Thoracic aorta (tissue), 2 donors: ENCODE results near the gene RTTN. TPM values are rescaled to one million over a fixed set of nuclear protein-coding genes. Genes with fewer than 3 reads are reported as not detected.

Experiments
- ATAC-seq: fragments of 150-250 bp; one replicate; pipeline ENCODE4 v1.8.0; 2017; ENCODE audit warnings: low read depth; ENCODE audit not compliant: insufficient number of reproducible peaks, low FRiP score
- DNase-seq: peaks from one replicate; pipeline ENCODE4 v3.0.0-alpha.2; 2020; ENCODE audit warnings: low spot score
- H3K27ac ChIP-seq, 2 donors: fragments of 200-600 bp; sonication (generic); 1 replicate in 1 of 2; 2 replicates in 1 of 2; pipeline ENCODE4 v1.5.1; 2016; ENCODE audit warnings: mild to moderate bottlenecking in 2 of 2, moderate library complexity in 2 of 2
- H3K27me3 ChIP-seq: fragments of 200-600 bp; sonication (generic); replicated peaks from 2 replicates; pipeline ENCODE4 v1.6.0; 2016; ENCODE audit warnings: mild to moderate bottlenecking; ENCODE audit not compliant: insufficient read depth
- H3K36me3 ChIP-seq: fragments of 200-600 bp; sonication (generic); one replicate; pipeline ENCODE4 v1.5.1; 2016
- H3K4me1 ChIP-seq, 2 donors: fragments of 200-600 bp; sonication (generic); 1 replicate in 1 of 2; 2 replicates in 1 of 2; pipeline versions ENCODE4 v1.5.1 to v1.6.0; 2016; ENCODE audit warnings: low read depth in 2 of 2, mild to moderate bottlenecking in 1 of 2; ENCODE audit not compliant: control insufficient read depth in 1 of 2
- H3K4me3 ChIP-seq: fragments of 200-600 bp; sonication (generic); 2 replicates; pipeline ENCODE4 v1.5.1; 2016; ENCODE audit warnings: mild to moderate bottlenecking
- H3K9me3 ChIP-seq: fragments of 200-600 bp; sonication (generic); 2 replicates; pipeline ENCODE4 v1.5.1; 2016
- total RNA-seq, 2 donors: library from RNA; depleted of rRNA; stranded (reverse); fragments of >200 nt; gene quantifications; one replicate each; pipeline versions ENCODE4 v1.1.0 to v1.2.3, GENCODE V29; 2016
- TF ChIP-seq, protein P1 (sequence below): fragments of 200-600 bp; sonication (generic); IDR thresholded peaks from one replicate; pipeline ENCODE4 v1.5.1; 2019; ENCODE audit warnings: antibody characterized with exemption

Gene RTTN
- total RNA-seq, 2 donors from 2014 or later: 13.1 to 20.7 TPM

- H3K27me3 ChIP-seq: no peaks in the 10 kb centered on the region
- TF ChIP-seq, protein P1, sequence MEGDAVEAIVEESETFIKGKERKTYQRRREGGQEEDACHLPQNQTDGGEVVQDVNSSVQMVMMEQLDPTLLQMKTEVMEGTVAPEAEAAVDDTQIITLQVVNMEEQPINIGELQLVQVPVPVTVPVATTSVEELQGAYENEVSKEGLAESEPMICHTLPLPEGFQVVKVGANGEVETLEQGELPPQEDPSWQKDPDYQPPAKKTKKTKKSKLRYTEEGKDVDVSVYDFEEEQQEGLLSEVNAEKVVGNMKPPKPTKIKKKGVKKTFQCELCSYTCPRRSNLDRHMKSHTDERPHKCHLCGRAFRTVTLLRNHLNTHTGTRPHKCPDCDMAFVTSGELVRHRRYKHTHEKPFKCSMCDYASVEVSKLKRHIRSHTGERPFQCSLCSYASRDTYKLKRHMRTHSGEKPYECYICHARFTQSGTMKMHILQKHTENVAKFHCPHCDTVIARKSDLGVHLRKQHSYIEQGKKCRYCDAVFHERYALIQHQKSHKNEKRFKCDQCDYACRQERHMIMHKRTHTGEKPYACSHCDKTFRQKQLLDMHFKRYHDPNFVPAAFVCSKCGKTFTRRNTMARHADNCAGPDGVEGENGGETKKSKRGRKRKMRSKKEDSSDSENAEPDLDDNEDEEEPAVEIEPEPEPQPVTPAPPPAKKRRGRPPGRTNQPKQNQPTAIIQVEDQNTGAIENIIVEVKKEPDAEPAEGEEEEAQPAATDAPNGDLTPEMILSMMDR: no peak
- H3K4me1 ChIP-seq: peaks cover 6 to 17% of the 10 kb centered on the region in 2 donors
- no peaks in the 10 kb centered on the region for H3K36me3 ChIP-seq
- H3K27ac ChIP-seq: no peak overlapping the region
- DNase-seq: no peak
- peaks cover 8% of the 10 kb centered on the region for H3K9me3 ChIP-seq
- no peak for ATAC-seq
- H3K4me3 ChIP-seq: no peak overlapping the region
Measured at GRCh38 chr18:69992776-69993175, 212.7 kb downstream of the RTTN start.

DNA sequence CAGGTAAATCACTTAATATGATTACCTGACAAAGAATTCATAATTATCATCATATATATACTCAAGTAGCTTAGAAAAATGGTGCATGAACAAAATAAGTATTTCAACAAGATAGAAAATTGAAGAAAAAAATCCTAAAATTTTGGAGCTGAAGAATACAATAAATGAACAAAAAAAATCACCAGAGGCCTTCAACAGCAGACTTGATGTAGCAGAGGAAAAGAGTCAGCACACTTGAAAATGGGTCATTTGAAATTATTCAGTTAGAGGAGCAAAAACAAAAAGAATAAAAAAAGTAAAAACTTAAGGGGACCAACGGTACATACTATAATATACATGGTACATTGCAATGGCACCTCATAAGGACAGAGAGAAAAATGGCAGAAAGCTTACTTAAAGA lies 217.6 kb downstream of the RTTN start:
- no peak overlapping the region for H3K27ac ChIP-seq
- no peak for ATAC-seq

GRCh38 chr18:69985239-69985638 lies 220.2 kb downstream of the RTTN start:
- ATAC-seq (no peak), DNase-seq (no peak)
- H3K27me3 ChIP-seq: no peaks in the 10 kb centered on the region
- peaks cover 0 to 5% of the 10 kb centered on the region in 2 donors for H3K4me1 ChIP-seq
- no peak overlapping the region for H3K4me3 ChIP-seq
- H3K36me3 ChIP-seq: no peaks in the 10 kb centered on the region
- H3K27ac ChIP-seq: no peak overlapping the region
- peaks cover 8% of the 10 kb centered on the region for H3K9me3 ChIP-seq
- TF ChIP-seq, protein P1: no peak

More for the DNA sequence above, 217.6 kb downstream of the RTTN start:
- Histone ChIP-seq H3K36me3 (no peaks in the 10 kb centered on the region), H3K27me3 (no peaks in the 10 kb centered on the region), H3K4me1 (no peaks in the 10 kb centered on the region), H3K9me3 (peaks cover 8% of the 10 kb centered on the region), H3K4me3 (no peak overlapping the region)
- no peak for DNase-seq
- TF ChIP-seq, protein P1: no peak

DNA sequence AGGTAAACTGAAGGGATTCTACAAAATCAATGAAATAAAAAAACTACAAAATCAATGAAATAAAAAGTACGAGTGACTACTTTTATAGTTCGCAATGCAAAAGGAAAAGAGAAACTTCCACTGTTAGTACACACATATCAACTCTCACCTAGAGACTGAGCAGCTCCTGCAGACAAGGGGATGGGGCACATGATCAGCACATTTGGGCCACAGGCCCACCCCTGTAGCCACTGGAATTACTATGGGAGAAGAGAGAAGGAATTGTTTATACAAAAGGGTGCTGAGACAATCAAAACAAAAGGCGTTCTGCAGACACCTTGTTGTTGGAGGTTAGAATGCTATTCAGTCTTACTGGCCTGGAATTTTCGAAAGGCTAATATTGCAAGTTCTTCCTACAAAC lies 223.1 kb downstream of the RTTN start:
- no peak for ATAC-seq
- Histone ChIP-seq H3K27me3 (no peaks in the 10 kb centered on the region), H3K4me1 (peaks cover 0 to 5% of the 10 kb centered on the region in 2 donors), H3K9me3 (peaks cover 3% of the 10 kb centered on the region), H3K36me3 (no peaks in the 10 kb centered on the region), H3K27ac (no peak overlapping the region), H3K4me3 (no peak overlapping the region)
- TF ChIP-seq, protein P1: no peak
- DNase-seq: no peak

DNA sequence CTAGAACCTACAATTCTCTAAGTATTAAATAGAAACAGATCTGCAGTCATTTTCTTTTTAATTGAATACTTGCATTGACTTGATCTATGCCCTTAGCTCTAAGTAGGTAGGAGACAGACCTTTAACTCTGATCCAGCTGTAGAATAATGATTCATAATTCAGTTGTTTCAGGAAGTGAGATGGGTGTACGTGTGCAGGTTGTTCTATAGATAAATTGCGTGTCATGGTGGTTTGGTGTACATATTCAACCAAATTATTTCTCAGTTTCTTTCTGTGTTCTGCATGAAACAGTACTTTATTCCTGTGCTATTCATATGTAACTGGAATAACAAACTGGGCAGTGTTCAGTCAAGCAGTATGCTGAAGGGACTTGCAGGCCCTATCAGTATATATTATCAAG lies 223.5 kb downstream of the RTTN start:
- Histone ChIP-seq H3K36me3 (peaks cover 3% of the 10 kb centered on the region), H3K27ac (no peak overlapping the region), H3K27me3 (no peaks in the 10 kb centered on the region), H3K9me3 (peaks cover 7% of the 10 kb centered on the region), H3K4me1 (peaks cover 0 to 5% of the 10 kb centered on the region in 2 donors), H3K4me3 (no peak overlapping the region)
- DNase-seq (no peak), ATAC-seq (no peak)
- TF ChIP-seq, protein P1: no peak
